Astrocyte of the cerebellum (primary cell): ENCODE data around the gene SF3B6.

Experiments
- DNase-seq: peaks from one replicate; pipeline ENCODE4 v3.0.0-alpha.2; 2011; ENCODE audit warnings: low read depth
- H3K4me3 ChIP-seq: 2 replicates; pipeline ENCODE4 v1.5.1; 2011; ENCODE audit warnings: mild to moderate bottlenecking, low read depth, low read length, moderate library complexity
- CTCF ChIP-seq: IDR thresholded peaks from 2 replicates; pipeline ENCODE4 v1.5.1; 2012; ENCODE audit warnings: low read length, low read depth, moderate library complexity, mild to moderate bottlenecking; ENCODE audit errors: missing control alignments
- in situ Hi-C: cut with HindIII; loops from 2 replicates; pipeline ENCODE4 v1.10.0; 2017; ENCODE audit warnings: low sequenced_read_pairs

Gene SF3B6

GRCh38 chr2:24052951-24053350 is 23.2 kb downstream of the SF3B6 start:
- in situ Hi-C loops, result no loop called here
- no peak for TF ChIP-seq CTCF
- no peak for DNase-seq
- H3K4me3 ChIP-seq, result no peak overlapping the region

- TF ChIP-seq CTCF, result no peak
- no peak overlapping the region for H3K4me3 ChIP-seq
- in situ Hi-C loops, result no loop called here
- no peak for DNase-seq
Observed at GRCh38 chr2:24051833-24052232, 24.3 kb downstream of the SF3B6 start.

GRCh38 chr2:24050041-24050979 is 25.8 kb downstream of the SF3B6 start:
- no peak for DNase-seq
- peak overlapping the region; percentile 75 for H3K4me3 ChIP-seq
- no peak for TF ChIP-seq CTCF
- in situ Hi-C loops, result no loop called here

- in situ Hi-C loops, result no loop called here
- DNase-seq, result peak; percentile 5
- H3K4me3 ChIP-seq, result peak within 1 kb of the TSS; percentile 75
- TF ChIP-seq CTCF, result no peak
Observed at GRCh38 chr2:24049485-24050021, 26.6 kb downstream of the SF3B6 start, which contains the start of gene FKBP1B. FKBP1B (plus strand) TSS chr2:24049741; CDS start chr2:24049850, 109 bp downstream.

GRCh38 chr2:24048769-24049484 is 27.2 kb downstream of the SF3B6 start:
- DNase-seq, result no peak
- no peak for TF ChIP-seq CTCF
- H3K4me3 ChIP-seq, result peak overlapping the region; percentile 75
- in situ Hi-C loops, result no loop called here

- no peak for DNase-seq
- in situ Hi-C loops, result no loop called here
- no peak for TF ChIP-seq CTCF
- H3K4me3 ChIP-seq, result peak overlapping the region; percentile 67
Observed at GRCh38 chr2:24047703-24048033, 28.5 kb downstream of the SF3B6 start.
